HG03342 (cell line): ENCODE measurements around the gene TP73.

Experiments
- ATAC-seq: cut with Tn5 transposase; IDR thresholded peaks from one replicate; pipeline ENCODE4 v1.9.1; 2021; ENCODE audit warnings: mild to moderate bottlenecking, moderate library complexity; ENCODE audit not compliant: unreplicated experiment

The TP73 gene

GRCh38 chr1:3759164-3759563 is 106.8 kb downstream of the TP73 start:
- no peak for ATAC-seq

- ATAC-seq = no peak
Measured at GRCh38 chr1:3759796-3760195, 107.5 kb downstream of the TP73 start.

GRCh38 chr1:3761296-3762010 is 109.1 kb downstream of the TP73 start:
- no peak for ATAC-seq

DNA sequence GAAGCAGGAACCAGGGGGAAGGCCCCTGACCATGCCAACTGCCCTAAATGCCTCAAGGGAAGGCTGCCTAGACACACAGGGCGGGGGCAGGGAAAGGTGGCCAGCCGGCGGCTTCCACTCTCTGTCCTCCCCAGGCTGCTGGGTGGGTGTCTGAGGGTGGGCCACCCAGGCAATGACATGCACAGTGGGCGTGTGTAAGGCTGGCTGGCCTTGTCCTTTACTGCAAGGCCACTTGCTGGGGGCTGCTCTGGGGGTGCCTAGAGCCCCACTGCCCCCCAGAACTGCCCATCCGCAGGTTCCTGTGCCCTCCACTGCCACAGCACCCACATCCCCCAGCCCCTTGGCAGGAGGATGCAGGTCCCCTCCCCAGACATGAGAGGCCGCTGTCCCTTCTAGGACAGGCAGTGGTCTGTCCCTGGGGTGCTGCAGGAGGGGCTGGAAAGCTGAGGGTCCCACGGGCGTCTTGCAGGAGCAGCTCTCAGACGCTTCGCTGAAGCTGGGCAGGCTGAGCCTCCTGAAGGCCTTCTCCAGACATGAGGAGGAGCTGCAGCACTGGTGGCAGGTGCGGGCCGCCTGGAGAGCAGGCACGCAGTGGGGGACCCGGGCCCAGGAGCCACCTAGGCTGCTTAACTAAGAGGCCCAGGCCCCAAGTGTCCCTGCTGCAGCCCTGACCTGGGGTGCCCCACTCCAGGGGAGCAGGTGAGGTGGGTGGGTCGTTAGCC is 110.0 kb downstream of the TP73 start:
- no peak for ATAC-seq

DNA sequence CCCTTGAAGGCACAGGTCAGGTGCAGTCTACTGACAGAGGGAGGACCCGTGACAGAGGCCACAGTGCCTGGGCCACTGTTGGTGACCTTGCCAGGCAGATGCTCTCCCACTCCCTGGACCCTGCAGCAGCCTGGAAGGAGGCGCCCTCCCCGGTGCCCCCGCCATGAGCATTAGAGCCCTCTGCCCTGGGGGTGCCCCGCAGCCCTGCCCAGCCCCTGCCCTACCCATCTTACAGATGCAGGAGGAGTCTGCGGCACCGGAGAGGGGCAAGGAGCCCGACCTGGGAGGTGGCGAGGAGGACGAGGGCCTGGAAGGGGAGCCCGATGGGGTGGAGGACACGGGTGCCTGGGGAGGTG is 110.5 kb downstream of the TP73 start:
- ATAC-seq = no peak

DNA sequence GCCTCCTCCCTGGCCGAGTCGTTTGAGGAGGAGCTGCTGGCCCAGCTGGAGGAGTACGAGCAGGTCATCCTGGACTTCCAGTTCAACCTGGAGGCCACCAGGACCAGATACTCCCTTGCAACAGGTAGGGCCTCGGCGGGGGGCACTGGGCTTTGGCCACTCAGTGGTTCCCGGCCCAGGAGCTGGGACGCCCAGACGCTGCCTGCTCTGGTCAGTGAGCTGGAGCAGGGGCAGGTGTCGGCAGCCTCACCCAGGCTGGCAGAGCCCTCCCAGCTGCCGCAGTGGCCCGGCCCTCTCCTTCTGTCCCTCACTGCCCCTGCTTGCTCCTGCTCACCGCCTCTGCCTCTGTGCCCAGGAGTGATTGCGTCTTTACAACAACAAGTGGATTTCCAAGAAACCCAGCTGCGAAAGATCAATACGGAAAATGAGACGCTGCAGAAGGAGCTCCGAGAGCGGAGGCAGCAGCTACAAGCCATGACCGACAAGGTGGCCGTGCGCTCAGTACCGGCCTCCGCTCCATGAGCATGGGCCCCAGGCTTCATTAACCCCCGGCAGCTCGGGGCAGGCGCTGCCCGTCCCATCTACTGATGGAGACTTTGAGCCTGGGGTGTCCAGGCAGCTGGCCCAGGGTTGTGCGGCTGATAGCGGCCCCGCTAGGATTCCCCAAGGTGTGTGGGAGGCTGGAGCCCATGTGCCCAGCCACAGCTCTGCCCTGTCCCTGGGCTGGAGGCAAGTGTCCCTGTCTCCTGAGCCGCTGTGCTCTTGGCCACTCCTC is 111.2 kb downstream of the TP73 start:
- no peak for ATAC-seq

- ATAC-seq = no peak
Measured at GRCh38 chr1:3767328-3767925, 115.1 kb downstream of the TP73 start.

DNA sequence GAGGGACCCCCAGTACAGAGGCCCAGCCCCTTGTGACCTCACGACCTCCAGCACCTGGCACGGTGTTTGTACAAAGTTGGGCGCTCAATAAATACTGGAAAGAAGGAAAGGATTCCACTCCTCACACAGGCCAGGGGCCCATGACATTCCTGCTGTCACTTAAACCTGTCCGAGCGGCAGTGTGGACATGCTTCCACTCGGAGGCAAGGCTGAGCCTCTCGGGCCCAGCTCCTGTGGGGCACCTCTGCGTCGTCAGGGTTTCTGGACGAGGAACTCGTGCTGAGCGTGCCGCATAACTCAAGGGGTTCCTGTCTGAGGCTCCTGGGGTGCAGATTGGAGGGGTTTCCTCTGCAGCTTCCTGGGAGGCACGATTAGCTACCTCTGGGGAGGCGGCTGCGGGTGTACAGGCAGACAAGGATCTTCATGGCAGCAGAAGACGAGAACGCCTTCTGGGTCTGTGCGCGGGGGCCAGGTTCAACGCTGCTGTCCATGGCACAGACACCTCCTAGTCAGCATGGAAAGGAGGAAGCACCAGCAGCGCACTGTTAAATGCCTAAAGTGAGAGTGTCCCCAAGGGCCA is 116.6 kb downstream of the TP73 start:
- ATAC-seq = no peak

- no peak for ATAC-seq
Measured at GRCh38 chr1:3770047-3770765, 117.9 kb downstream of the TP73 start.

GRCh38 chr1:3771108-3772026 is 119.1 kb downstream of the TP73 start:
- ATAC-seq = no peak

GRCh38 chr1:3772027-3772714 is 119.9 kb downstream of the TP73 start:
- ATAC-seq = peak; percentile 69

DNA sequence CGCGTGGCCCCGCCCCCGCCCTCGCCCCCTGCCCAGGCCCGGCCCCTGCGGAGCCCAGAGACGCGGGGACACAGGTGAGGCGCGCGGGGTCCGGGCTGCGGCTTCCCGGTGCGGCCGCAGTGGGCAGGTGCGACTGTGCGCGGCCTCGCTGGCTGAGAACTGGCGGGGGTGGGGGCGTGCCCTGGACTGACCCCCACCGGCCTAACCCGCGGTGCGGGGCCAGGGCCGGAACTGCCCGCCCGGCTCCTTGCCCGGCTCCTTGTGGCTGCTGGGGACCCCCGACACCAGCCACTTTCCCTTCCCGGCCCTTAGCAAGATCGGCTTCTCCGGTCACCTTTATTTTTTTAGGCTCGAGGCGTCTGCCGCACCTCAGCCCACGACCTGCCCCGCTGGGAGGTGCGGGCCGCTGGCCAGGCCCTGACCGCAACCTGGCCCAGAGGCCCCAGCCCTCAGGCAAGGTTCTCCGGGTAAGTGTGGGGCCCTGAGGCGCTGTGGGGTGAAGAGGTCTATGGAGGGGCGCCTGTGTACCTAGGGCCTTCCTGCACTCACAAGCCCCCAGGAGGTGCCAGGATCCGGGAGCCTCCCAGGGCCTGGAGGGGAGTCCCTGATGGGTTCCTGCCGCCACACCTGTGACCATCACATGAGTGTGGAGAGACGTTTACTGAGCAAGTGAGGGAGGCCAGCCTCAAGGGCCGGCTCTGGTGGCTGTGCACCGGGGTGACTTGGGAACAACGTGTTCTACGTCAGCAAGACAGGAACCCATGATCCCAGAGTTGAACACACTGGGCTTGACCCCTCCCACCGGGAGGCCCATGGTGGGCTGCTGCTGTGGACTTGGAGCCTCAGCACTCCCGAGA is 120.6 kb downstream of the TP73 start, which contains the start of gene SMIM1:
TSS of gene SMIM1 (plus strand) at position 35 of the 857 bp plus-strand sequence. CDS start 2,625 bp downstream, outside the sequence.
- peak; percentile 22 for ATAC-seq

GRCh38 chr1:3773572-3774275 is 121.4 kb downstream of the TP73 start:
- ATAC-seq = no peak

- no peak for ATAC-seq
Measured at GRCh38 chr1:3774276-3774945, 122.1 kb downstream of the TP73 start.

GRCh38 chr1:3774946-3775489 is 122.7 kb downstream of the TP73 start:
- ATAC-seq = no peak

GRCh38 chr1:3775490-3776230 is 123.3 kb downstream of the TP73 start:
- ATAC-seq = no peak
